ENCODE results near the gene SEC62.

SEC62 gene

DNA sequence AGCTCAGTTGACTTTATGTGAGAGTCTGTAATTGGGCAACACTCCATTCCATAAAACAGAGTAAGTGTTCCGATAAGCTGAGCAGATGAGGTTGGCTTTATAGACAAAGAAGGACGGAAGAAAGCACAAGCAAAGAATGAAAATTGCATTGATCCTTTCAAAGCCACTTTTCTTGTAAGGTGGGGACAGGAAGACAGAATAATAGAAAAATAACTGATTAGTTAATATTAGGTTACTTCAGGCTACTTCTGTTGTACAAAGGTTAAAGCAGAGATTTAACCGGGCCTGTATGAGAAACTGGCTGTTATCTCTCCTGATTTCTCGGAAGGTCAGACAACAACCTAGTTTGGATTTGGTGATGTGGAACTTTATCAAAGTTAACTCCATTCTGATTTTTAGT, 55.7 kb downstream of the SEC62 start:
- DNase-seq, result no peak

DNA sequence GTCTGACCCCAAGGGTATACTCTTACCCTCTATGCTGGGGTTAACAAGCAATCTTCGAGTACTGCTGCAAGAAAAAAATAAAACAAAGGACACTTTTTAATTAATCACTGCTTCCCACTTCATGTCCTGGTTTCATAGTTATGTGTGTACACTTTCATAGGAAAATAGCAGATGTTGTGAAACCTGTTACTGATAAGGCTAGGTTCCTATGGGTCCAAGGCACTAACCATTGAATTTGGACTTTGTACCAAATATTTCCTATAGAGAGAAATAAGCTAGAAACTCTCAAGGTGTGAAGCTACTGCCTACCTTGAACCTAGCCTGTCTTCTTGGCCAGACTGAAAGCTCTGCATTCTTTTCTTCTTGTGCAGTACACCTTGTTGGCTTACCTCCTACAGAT, 56.6 kb downstream of the SEC62 start:
- no peak for DNase-seq

DNA sequence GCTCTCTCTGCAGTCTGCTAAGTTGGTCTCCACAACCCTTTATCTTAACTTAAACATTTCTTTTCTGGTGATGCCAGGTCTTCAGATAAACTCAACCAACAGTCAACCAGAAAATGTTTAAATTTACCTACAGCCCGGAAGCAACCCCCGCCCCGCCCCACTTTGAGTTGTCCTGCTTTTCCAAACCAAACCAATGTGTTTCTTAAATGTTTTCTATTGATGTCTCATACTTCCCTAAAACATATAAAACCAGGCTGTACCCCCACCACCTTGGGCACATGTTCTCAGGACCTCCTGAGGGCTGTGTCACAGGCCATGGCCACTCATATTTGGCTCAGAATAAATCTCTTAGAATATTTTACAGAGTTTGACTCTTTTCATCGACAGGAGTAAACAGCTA, 58.0 kb downstream of the SEC62 start:
- no peak for DNase-seq

DNA sequence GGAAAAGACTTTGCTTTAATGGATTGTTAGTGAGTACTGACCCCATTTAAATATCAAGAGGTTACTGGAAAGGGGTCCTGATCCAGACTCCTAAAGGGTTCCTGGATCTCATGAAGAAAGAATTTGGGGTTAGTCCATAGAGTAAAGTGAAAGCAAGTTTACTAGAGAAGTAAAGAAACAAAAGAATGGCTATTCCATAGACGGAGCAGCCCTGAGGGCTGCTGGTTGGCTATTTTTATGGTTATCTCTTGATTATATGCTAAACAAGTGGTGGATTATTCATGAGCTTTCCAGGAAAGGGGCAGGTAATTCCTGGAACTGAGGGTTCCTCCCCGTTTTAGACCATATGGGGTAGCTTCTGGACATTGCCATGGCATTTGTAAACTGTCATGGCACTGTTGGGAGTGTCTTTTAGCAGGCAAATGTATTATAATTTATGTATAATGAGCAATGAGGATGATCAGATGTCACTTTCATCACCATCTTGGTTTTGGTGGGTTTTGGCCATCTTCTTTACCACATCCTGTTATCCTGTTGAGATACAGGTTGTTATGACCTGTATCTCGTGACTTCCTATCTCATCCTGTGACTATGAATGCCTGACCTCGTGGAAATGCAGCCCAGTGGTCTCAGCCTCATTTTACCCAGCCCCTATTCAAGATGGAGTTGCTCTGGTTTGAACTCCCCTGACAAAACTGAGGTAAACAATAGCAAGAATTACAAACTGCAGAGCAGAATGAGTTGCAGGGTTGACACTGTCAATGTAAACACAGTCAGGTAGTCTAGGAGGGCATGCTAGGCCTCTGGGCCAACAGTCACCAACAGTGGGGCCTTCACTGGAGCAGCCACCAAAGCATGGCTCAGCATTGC, 60.9 kb downstream of the SEC62 start:
- DNase-seq, result no peak

DNA sequence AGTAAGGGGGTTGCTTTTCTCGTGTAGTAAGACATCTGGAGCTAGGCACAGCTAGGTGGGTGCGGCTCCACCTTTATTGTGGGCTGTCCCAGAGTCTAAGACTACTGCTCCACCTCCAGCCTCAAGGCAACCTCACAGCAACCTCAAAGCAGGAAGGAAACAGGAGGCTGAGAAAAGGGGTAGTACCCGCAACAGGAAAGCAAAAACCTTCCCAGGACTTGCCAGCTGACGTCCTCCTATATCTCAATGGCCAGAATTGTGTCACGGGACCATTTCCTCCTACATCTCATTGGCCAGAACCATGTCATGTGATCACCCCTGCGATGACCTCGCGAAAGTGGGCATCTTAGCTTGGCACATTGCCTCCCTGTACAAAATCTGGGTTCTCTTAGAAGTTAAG, 66.9 kb downstream of the SEC62 start:
- DNase-seq, result no peak

DNA sequence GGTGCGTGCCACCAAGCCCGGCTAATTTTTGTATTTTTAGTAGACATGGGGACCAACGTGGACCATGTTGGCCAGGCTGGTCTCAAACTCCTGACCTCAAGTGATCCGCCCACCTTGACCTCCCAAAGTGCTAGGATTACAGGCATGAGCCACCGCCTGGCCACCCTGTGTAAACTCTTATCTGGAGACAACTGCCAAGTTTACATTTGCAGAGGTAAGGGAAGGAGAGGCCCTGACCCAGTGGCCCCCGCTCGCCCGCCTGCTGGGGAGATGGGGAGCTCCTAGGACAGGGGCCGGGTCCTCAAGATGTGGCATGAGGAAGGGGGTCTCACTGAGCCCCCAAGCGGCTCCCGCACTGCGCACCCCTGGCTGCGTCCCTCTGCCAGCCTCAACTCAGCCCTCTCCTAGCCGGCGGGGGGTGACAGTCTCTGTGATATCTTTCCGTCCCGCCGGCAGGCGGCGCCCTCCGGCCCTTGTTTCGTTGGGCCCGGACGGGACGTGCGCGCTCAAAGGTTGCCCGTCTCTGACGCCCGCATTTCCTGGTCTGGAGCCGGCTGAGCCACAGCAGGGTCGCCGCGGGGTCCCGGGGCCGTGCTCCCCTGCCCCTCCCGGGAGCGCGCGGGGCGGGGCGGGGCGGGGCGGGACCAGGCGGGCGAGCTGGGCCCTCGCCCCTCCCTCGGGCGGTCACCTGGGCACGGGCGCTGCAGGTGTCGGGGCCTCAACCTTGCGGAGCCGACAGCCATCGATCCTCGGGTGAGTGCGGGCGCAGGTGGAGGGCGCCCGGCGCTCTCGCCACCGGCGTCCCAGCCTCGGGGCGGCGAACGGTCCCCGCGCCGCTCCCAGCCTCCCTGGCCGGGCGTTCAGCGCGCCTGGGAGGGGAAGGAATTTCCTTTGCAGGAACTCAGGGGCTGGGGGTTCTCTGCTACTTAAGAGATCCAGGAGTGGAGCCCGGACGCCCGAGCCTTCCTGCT, 71.1 kb downstream of the SEC62 start, which contains the start of gene GPR160:
GPR160 (plus strand) TSS at position 533 of the 971 bp plus-strand sequence. CDS start 45,978 bp downstream, outside the sequence.
- peak; percentile 39 to 50 for DNase-seq

DNA sequence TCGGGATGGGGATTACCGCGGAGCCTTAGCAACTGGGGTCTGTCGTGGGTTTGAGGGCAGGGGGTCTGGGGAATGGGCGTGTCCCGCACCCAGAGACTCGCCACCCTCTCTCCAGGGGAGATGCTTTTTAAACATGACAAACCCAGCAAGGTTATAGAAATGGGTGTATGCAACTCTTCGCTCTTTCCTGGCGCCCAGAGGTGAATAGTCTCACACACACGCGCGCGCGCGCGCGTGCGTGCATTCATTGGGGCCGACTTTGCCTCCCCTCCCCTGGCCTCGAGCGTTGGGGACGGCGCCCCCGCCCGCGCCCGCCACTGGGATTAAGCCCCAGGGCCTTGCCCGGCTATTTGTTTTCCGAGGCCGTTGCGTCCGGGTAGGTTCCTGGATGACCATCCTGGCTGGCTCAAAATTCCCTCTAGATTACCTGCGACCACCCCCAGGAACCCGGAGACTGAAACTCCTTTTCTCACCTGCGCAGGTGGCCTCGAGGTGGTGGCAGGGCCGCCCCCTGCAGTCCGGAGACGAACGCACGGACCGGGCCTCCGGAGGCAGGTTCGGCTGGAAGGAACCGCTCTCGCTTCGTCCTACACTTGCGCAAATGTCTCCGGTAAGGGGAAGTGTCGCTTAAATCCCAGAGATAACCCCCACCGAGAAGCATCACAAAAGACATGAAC, 72.0 kb downstream of the SEC62 start:
- DNase-seq, result no peak

DNA sequence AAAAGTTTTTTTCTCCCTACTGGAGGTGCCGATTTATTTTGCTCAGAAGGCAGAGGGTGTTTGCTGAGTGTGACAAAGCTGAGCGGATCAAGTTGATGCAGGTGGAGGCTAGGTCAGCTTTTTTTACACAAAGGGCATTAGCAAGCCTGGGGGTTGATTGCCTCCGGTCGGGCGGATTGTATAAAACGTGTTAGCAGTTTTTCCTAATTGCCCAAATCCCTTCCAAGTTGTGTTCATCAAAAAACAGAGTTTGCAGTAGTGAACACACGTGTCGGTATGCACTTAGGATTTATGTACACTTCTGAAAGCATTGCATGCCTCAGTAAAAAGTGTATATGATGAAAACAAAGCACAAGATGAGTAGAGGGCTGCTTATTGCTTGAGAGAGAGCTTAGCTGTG, 73.8 kb downstream of the SEC62 start:
- no peak for DNase-seq

DNA sequence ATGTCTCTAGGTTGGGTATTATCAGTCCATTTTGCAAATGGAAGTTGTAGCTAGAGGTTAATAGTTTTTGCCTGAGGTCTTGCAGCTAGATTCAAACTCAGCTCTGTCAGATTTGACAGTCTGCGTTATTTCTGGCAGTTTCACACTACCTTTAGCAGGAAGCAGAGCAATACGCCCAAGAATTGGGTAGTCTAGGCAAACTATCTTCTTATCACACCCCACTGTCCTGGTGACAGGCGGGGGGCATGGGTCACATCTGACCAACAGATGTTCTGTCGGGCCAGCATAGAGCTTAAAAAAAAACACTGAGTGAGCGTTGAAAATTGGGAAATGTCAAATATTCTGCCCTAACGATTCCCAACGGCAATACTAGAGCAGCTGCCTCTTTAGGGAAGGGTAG, 76.9 kb downstream of the SEC62 start:
- no peak for DNase-seq

DNA sequence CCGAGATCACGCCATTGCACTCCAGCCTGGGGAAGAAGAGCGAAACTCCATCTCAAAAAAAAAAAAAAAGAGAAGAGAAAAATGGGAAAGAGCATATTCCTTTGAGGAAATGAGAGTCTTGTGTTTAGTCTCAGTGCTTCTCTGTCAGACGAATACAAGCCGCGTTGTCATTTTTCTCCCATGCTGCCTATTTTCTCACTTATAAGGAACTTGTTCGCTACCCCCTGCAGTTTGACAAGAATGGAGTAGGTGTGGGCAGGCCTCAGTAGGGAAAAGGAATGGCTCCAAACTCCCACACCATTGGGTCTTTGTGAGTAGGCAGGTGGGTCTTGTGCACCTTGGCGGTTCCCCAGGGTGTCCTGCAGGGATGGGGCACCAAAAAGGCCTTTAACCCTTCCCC, 77.7 kb downstream of the SEC62 start:
- no peak for DNase-seq

DNA sequence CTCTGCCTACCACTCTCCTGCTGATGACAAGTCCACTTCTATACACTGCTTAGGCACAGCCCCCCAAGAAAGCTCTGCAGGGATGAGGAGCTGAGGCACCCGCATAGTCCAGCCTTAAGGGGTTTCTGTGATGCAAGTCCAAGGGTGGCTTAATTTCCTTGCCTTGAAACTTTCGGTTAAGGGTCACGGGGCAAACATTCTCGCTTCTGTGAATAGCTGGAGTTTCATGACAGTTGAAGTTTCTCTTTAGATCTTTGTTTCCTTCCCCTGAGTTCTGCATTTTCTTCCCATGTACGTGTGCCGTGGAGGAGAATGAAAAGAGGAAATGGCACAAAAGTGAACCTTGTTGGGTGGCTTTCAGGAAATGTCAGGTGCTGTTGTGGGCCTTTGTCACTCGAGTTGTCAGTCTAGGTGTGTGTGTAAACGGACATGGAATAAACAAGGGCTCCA, 78.2 kb downstream of the SEC62 start:
- no peak for DNase-seq

DNA sequence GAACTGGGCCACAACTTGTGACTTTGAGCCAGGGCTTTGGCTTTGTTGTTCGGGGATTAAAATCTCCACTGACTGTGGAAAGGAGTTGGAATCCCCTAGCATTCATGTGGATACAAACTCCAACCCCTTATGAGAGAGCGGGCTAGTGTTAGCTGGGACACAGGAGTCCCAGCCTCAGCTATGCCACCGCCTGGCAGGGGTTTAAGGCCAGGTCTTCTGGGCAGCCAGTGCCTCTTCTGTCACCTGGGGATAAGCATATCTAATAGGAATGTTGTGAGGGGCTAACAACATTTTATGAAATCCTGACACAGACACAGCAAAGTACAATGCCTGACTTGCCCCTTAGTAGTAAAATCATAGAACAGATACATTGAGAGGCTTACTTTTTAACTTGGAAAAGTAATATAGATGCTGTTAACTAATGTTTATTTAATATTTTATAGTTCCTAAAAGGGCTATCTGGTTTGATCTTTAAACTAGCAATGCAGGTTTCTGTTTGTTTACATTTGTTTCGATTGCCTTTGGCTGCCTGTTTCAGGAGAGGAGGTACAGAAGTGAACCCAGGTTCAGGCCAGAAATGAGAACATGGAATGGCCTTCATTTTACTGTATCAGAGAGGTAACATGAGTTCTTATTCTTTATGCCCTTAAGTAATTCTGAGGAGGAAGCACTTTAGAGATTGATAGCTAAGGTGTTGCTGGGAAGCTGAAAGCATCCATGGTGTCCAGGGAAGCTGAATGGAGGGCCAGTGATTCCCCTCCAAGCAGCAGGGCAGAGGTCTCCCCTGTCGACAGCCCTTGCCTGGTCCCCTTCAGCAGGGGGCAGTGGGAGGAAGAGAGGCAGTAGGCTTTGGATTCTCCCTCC, 79.9 kb downstream of the SEC62 start:
- DNase-seq, result no peak

DNA sequence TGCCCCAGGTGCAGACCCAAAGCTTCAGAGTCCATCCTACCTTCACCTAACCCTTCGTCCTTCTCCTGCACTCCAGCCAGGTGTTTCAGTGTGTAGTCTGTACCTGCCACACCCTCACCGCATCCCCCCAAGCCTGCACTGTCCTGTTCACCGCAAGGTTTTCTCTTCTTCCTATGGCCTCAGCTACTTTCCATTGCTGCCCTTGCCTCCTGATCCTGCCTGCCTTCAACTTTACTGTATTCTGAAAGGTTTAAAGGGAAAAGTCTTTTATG, 80.5 kb downstream of the SEC62 start:
- DNase-seq, result no peak
